CD8-positive, alpha-beta memory T cell (primary cell): ENCODE results near the gene SLC6A13. TPM values are rescaled to one million over a fixed set of nuclear protein-coding genes. Genes with fewer than 3 reads are reported as not detected.

Experiments used
- CTCF ChIA-PET: fragments of 350-600 bp; sonication (Branson Sonifier 250); formaldehyde crosslinking; loops from one replicate; lab custom pipeline; 2021; ENCODE audit warnings: antibody characterized with exemption; lab: Charles Lee
- POLR2A ChIA-PET: fragments of 350-600 bp; sonication (Branson Sonifier 250); formaldehyde crosslinking; loops from one replicate; lab custom pipeline; 2021; ENCODE audit warnings: antibody characterized with exemption; lab: Charles Lee
- DNase-seq, 5 donors: peaks; one replicate each; pipeline versions ENCODE4 v3.0.0 to v3.0.0-alpha.2; 2020 to 2022; ENCODE audit warnings: mixed read lengths in 1 of 5
- H3K27ac ChIP-seq: one replicate; pipeline ENCODE4 v1.7.0; 2013; ENCODE audit warnings: low read depth, mild to moderate bottlenecking, low read length, moderate library complexity
- H3K27me3 ChIP-seq: 2 replicates; pipeline ENCODE4 v1.7.0; 2013; ENCODE audit warnings: low read length, mild to moderate bottlenecking; ENCODE audit not compliant: insufficient read depth, poor library complexity, severe bottlenecking
- H3K36me3 ChIP-seq: 2 replicates; pipeline ENCODE4 v1.7.0; 2013; ENCODE audit warnings: mild to moderate bottlenecking, low read length, moderate library complexity; ENCODE audit not compliant: insufficient read depth
- H3K4me1 ChIP-seq: 2 replicates; pipeline ENCODE4 v1.7.0; 2013; ENCODE audit warnings: mild to moderate bottlenecking, low read length, moderate library complexity; ENCODE audit not compliant: insufficient read depth
- H3K4me3 ChIP-seq: 2 replicates; pipeline ENCODE4 v1.7.0; 2013; ENCODE audit warnings: mild to moderate bottlenecking, low read length
- H3K9me3 ChIP-seq: 2 replicates; pipeline ENCODE4 v1.7.0; 2013; ENCODE audit warnings: mild to moderate bottlenecking, low read length
- H3K27ac Mint-ChIP-seq, 8 donors: one replicate each; pipeline ENCODE4 v1.8.0; 2020 to 2021; ENCODE audit warnings: mixed read lengths in 8 of 8, mild to moderate bottlenecking in 6 of 8, inconsistent platforms in 3 of 8, moderate library complexity in 3 of 8
- H3K27me3 Mint-ChIP-seq, 2 donors: one replicate each; pipeline ENCODE4 v1.8.0; 2020 to 2021; ENCODE audit warnings: mixed read lengths in 2 of 2, mild to moderate bottlenecking in 1 of 2, moderate library complexity in 1 of 2
- H3K36me3 Mint-ChIP-seq, 3 donors: one replicate each; pipeline ENCODE4 v1.8.0; 2020 to 2021; ENCODE audit warnings: mixed read lengths in 3 of 3, inconsistent platforms in 1 of 3, mild to moderate bottlenecking in 1 of 3
- H3K4me1 Mint-ChIP-seq, 3 donors: one replicate each; pipeline ENCODE4 v1.8.0; 2020 to 2021; ENCODE audit warnings: mixed read lengths in 3 of 3, inconsistent platforms in 1 of 3, mild to moderate bottlenecking in 1 of 3
- H3K4me3 Mint-ChIP-seq, 7 donors: one replicate each; pipeline ENCODE4 v1.8.0; 2020 to 2021; ENCODE audit warnings: mixed read lengths in 7 of 7, mild to moderate bottlenecking in 6 of 7, moderate library complexity in 4 of 7, inconsistent platforms in 2 of 7
- H3K9me3 Mint-ChIP-seq, 5 donors: one replicate each; pipeline ENCODE4 v1.8.0; 2020 to 2022; ENCODE audit warnings: mixed read lengths in 5 of 5, mild to moderate bottlenecking in 3 of 5, moderate library complexity in 2 of 5, inconsistent platforms in 1 of 5
- polyA plus RNA-seq: library from polyadenylated mRNA; unstranded; fragments of 300-500 nt; fragmentation: Illumina TruSeq; gene quantifications from one replicate; pipeline ENCODE4 v1.2.3, GENCODE V29; 2021
- total RNA-seq, 2 experiments: library from RNA; stranded (reverse); gene quantifications; one replicate each; pipeline ENCODE4 v1.2.3, GENCODE V29; 2021

Gene SLC6A13
- total and polyA plus RNA-seq, 3 experiments from 2014 or later: 0.09 to 0.31 TPM; not detected in 1

DNA sequence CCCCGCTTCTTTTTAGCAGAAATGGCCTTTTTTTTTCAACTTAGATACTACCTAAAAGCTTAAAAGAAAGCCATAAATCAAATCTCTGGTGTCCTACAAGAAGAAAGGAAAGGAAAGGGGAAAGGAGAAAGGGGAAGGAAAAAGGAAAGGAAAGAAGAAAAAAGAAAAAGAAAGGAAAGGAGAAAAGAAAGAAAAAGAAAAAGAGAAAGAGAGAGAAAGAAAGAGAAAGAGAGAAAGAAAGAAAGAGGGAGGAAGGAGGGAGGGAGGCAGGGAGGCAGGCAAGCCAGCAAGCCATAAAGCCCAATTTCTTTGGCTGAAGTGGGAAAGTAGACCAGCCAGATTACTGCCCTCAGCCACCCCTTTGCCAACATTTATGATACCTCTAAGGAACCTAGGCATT lies 32.5 kb upstream of the SLC6A13 start:
- no peaks in the 10 kb centered on the region for H3K9me3 ChIP-seq
- Mint-ChIP-seq H3K27ac (peak overlapping the region in 1 of 8 donors; percentile 21), H3K4me3 (no peak overlapping the region), H3K27me3 (no peaks in the 10 kb centered on the region), H3K4me1 (peaks cover 44 to 53% (median 51%) of the 10 kb centered on the region in 3 donors), H3K36me3 (peaks cover 39 to 96% (median 43%) of the 10 kb centered on the region in 3 donors), H3K9me3 (peaks cover 0 to 4% (median 0%) of the 10 kb centered on the region in 5 donors)
- CTCF ChIA-PET: no interaction called here
- no peak overlapping the region for H3K4me3 ChIP-seq
- POLR2A ChIA-PET: no interaction called here
- DNase-seq: no peak
- no peaks in the 10 kb centered on the region for H3K27me3 ChIP-seq
- H3K27ac ChIP-seq: no peak overlapping the region
- peaks cover 43% of the 10 kb centered on the region for H3K36me3 ChIP-seq
- H3K4me1 ChIP-seq: no peaks in the 10 kb centered on the region

DNA sequence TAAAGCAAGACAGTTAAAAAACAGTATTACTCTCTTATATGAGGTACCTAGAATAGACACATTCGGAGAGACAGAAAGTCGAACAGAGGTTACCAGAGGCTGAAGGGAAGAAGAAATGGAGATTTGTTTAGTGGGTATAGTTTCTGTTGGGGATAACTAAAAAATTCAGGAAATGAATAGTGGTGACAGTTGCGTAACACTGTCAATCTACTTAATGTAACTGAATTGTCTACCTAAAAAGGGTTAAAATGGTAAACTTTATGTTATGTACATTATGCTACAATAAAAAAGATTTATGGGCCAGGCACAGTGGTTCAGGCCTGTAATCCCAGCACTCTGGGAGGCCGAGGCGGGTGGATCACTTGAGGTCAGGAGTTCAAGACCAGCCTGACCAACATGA lies 30.6 kb upstream of the SLC6A13 start:
- no peaks in the 10 kb centered on the region for H3K9me3 Mint-ChIP-seq
- POLR2A ChIA-PET: no interaction called here
- H3K4me3 Mint-ChIP-seq: no peak overlapping the region
- H3K27ac Mint-ChIP-seq: peak overlapping the region in 1 of 8 donors; percentile 29
- peaks cover 20 to 89% (median 29%) of the 10 kb centered on the region in 3 donors for H3K36me3 Mint-ChIP-seq
- Histone ChIP-seq H3K4me3 (no peak overlapping the region), H3K27ac (no peak overlapping the region), H3K27me3 (no peaks in the 10 kb centered on the region), H3K9me3 (no peaks in the 10 kb centered on the region), H3K4me1 (no peaks in the 10 kb centered on the region), H3K36me3 (peaks cover 43% of the 10 kb centered on the region)
- peaks cover 36 to 46% (median 45%) of the 10 kb centered on the region in 3 donors for H3K4me1 Mint-ChIP-seq
- CTCF ChIA-PET: no interaction called here
- no peaks in the 10 kb centered on the region for H3K27me3 Mint-ChIP-seq
- DNase-seq: no peak

DNA sequence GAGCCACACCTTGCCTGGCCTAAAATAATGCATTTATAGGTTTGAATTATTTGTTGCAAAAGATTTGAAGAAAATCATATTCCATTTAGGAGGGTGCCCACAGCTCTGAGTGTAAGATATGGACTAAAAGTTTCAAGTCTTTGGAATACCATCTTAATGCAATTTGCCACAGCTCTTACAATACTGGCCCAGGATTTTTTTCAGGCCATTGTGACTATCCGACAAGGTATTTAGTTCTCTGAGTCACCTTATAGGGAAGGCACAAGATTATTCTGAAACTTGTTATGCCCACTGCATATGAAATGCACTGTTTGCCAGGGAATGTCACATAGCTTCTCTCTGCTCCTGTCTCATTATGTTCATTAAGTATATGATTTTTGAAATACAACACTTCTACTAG lies 29.6 kb upstream of the SLC6A13 start:
- Histone ChIP-seq H3K4me3 (no peak overlapping the region), H3K36me3 (peaks cover 43% of the 10 kb centered on the region), H3K27ac (no peak overlapping the region), H3K4me1 (no peaks in the 10 kb centered on the region), H3K27me3 (no peaks in the 10 kb centered on the region), H3K9me3 (no peaks in the 10 kb centered on the region)
- CTCF ChIA-PET: no interaction called here
- Mint-ChIP-seq H3K36me3 (peaks cover 19 to 88% (median 32%) of the 10 kb centered on the region in 3 donors), H3K4me3 (no peak overlapping the region), H3K27ac (peak overlapping the region in 1 of 8 donors; percentile 11), H3K9me3 (no peaks in the 10 kb centered on the region), H3K27me3 (no peaks in the 10 kb centered on the region), H3K4me1 (peaks cover 39 to 54% (median 50%) of the 10 kb centered on the region in 3 donors)
- no peak for DNase-seq
- POLR2A ChIA-PET: no interaction called here

DNA sequence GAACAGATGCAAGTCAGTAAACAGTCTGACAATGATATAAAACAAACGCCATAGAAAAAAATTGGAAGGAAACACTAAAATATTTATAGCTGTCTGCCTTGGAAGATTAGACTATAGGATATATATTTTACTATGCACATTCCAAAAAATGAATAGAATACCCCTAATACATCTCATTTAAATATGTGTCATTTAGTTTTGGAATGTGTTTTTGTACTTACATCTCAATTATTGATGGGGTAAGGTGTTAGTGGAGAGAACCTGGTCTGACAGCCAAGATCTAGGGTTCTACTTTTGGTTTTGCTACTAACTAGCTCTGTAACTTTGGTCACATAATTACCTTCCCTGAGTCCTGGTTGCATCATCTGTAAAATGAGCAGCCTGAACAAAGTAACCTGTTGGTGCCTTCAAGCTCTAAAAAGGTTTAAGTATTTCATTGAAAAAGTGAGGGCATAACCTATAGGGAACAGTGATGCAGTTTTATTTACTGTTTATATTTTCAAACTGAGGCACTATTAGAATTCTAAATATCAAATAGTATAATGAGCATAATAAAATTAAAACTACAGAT lies 28.6 kb upstream of the SLC6A13 start:
- Histone ChIP-seq H3K9me3 (no peaks in the 10 kb centered on the region), H3K27me3 (no peaks in the 10 kb centered on the region), H3K27ac (no peak overlapping the region), H3K4me1 (no peaks in the 10 kb centered on the region), H3K4me3 (no peak overlapping the region), H3K36me3 (peaks cover 36% of the 10 kb centered on the region)
- ChIA-PET CTCF (no interaction called here), POLR2A (no interaction called here)
- no peak for DNase-seq
- Mint-ChIP-seq H3K4me3 (no peak overlapping the region), H3K4me1 (peaks cover 49 to 64% (median 59%) of the 10 kb centered on the region in 3 donors), H3K36me3 (peaks cover 19 to 88% (median 33%) of the 10 kb centered on the region in 3 donors), H3K27ac (no peak overlapping the region), H3K9me3 (no peaks in the 10 kb centered on the region), H3K27me3 (no peaks in the 10 kb centered on the region)

DNA sequence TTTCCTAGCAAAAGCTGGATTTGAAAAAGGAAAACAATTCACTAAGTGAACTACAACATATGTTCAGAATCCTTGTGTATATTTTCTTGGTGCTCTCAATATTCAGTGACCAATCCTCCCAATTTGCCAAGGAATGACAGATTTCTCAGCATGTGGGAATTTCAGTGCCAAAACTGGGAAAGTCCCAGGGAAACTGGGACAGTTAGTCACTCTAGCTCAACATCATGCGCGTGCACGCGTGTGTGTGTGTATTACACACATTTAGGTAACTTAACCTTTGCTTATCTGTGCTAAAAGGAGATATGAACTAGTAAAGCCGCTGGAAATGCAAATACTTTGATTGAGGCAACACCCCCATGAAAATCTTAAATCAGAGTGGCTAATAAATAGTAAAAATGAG lies 26.1 kb upstream of the SLC6A13 start:
- Mint-ChIP-seq H3K36me3 (peaks cover 12 to 86% (median 37%) of the 10 kb centered on the region in 3 donors), H3K4me1 (peaks cover 48 to 70% (median 60%) of the 10 kb centered on the region in 3 donors), H3K9me3 (no peaks in the 10 kb centered on the region), H3K27me3 (no peaks in the 10 kb centered on the region), H3K27ac (no peak overlapping the region), H3K4me3 (no peak overlapping the region)
- no peak for DNase-seq
- H3K4me3 ChIP-seq: no peak overlapping the region
- no peak overlapping the region for H3K27ac ChIP-seq
- ChIA-PET POLR2A (no interaction called here), CTCF (no interaction called here)
- no peaks in the 10 kb centered on the region for H3K4me1 ChIP-seq
- H3K27me3 ChIP-seq: no peaks in the 10 kb centered on the region
- peaks cover 28% of the 10 kb centered on the region for H3K36me3 ChIP-seq
- H3K9me3 ChIP-seq: no peaks in the 10 kb centered on the region

DNA sequence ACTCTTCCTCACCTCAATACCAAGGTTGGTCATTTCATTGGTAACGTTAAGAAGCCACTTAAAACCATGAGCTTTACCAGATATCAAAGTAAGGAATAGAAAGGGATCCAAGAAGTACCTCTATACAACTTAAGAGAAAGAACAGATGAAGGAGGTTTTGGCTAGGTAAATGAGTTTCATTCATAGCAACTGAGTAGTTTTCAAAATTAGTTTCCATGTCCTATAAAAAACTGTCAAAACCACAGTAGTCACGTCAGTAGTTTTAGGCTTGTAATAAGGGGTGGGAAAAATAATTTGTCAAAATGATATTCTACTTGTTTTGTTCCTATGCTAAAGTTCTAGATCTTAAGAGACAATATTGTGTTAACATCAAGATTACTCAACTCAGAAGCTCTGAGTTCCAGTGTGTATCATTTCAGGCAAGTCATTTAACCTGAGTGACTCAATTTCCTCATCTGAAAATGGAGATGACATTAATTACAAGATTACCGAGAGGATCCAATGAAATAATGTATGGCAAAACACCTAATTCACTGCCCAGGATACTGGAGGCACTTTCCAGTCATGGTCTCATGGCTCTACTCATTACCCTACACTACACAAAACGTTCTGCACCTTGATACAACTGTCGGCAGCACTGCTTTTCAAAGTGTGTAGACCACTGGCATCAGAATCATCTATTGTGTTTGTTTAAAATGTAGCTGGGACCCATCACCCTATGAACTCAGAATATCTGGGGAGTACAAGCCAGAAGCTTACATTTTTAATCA lies 24.1 kb upstream of the SLC6A13 start:
- peak overlapping the region in 7 of 8 donors; percentile 49 to 82 (median 66) for H3K27ac Mint-ChIP-seq
- POLR2A ChIA-PET: no interaction called here
- DNase-seq: no peak
- no peaks in the 10 kb centered on the region for H3K9me3 ChIP-seq
- peaks cover 0 to 81% (median 37%) of the 10 kb centered on the region in 3 donors for H3K36me3 Mint-ChIP-seq
- H3K27ac ChIP-seq: no peak overlapping the region
- peaks cover 17% of the 10 kb centered on the region for H3K36me3 ChIP-seq
- no peaks in the 10 kb centered on the region for H3K27me3 ChIP-seq
- CTCF ChIA-PET: no interaction called here
- no peak overlapping the region for H3K4me3 ChIP-seq
- H3K4me3 Mint-ChIP-seq: peak overlapping the region in 1 of 7 donors; percentile 29
- H3K4me1 ChIP-seq: no peaks in the 10 kb centered on the region
- peaks cover 41 to 57% (median 51%) of the 10 kb centered on the region in 3 donors for H3K4me1 Mint-ChIP-seq
- no peaks in the 10 kb centered on the region for H3K9me3 Mint-ChIP-seq
- H3K27me3 Mint-ChIP-seq: no peaks in the 10 kb centered on the region

DNA sequence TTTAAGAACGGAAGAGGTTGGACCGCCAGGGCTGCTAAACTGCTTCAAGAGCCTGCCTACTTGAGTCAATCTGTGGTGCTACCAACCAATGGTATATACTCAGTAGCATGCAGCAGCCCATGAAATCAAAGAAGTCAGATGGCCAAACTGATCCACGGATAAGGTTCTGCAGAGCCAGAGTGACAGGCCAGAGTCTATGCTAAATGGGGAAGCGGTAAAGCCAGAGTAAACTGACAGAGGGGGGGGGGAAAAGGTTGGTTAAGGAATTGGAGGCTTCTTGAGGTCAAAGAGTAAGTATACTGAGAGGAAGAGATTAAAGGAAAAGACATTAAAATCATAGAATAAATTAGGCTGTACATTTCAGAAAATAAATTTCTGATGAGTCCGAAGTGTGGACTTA lies 15.4 kb upstream of the SLC6A13 start:
- Mint-ChIP-seq H3K9me3 (no peaks in the 10 kb centered on the region), H3K27me3 (no peaks in the 10 kb centered on the region), H3K27ac (peak overlapping the region in 1 of 8 donors; percentile 5), H3K4me3 (no peak overlapping the region), H3K36me3 (peaks cover 0 to 27% (median 8%) of the 10 kb centered on the region in 3 donors), H3K4me1 (peaks cover 0 to 5% (median 5%) of the 10 kb centered on the region in 3 donors)
- ChIA-PET POLR2A (no interaction called here), CTCF (no interaction called here)
- Histone ChIP-seq H3K4me3 (no peak overlapping the region), H3K36me3 (no peaks in the 10 kb centered on the region), H3K27ac (no peak overlapping the region), H3K9me3 (no peaks in the 10 kb centered on the region), H3K4me1 (no peaks in the 10 kb centered on the region), H3K27me3 (no peaks in the 10 kb centered on the region)
- no peak for DNase-seq

DNA sequence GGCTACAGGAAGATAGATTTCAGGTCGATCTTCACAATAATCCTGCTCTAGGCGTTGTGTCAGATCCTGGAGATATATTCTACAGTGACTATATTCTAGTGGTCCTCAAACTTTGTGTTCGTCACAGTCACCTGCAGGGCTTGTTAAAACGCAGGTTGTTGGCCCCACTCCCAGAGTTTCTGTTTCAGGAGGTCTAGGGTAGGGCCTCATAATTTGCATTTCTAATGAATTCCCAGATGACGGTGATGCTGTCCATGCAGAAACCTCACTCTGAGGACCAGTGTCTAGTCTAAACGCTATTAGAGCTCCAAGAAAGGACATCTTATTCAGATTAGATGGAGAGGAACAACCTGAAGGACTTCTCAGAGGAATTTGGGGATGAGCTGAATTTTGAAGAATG lies 13.2 kb upstream of the SLC6A13 start:
- Histone ChIP-seq H3K9me3 (no peaks in the 10 kb centered on the region), H3K27me3 (no peaks in the 10 kb centered on the region), H3K4me3 (no peak overlapping the region), H3K36me3 (no peaks in the 10 kb centered on the region), H3K27ac (no peak overlapping the region), H3K4me1 (no peaks in the 10 kb centered on the region)
- H3K27ac Mint-ChIP-seq: no peak overlapping the region
- H3K9me3 Mint-ChIP-seq: no peaks in the 10 kb centered on the region
- peaks cover 0 to 5% (median 3%) of the 10 kb centered on the region in 3 donors for H3K4me1 Mint-ChIP-seq
- DNase-seq: no peak
- no peak overlapping the region for H3K4me3 Mint-ChIP-seq
- peaks cover 0 to 14% (median 2%) of the 10 kb centered on the region in 3 donors for H3K36me3 Mint-ChIP-seq
- H3K27me3 Mint-ChIP-seq: no peaks in the 10 kb centered on the region
- CTCF ChIA-PET: no interaction called here
- POLR2A ChIA-PET: no interaction called here
